GM18951 (cell line): Measurements from ENCODE around the gene PRR5.
"Not testable (repeated sequence)": the region's sequence is repeated elsewhere in the genome, so short reads cannot be mapped to it uniquely, and the experiment has no call there.

ENCODE experiments used
- POLR2A ChIP-seq: IDR thresholded peaks from 4 replicates; pipeline ENCODE4 v1.6.1; 2011; ENCODE audit warnings: mild to moderate bottlenecking; ENCODE audit not compliant: insufficient read length, insufficient read depth; ENCODE audit errors: extremely low read depth
- in situ Hi-C: fragments of 300-500 bp; cut with MboI; formaldehyde crosslinking; loops from one replicate; pipeline ENCODE4 v1.12.0; 2022; ENCODE audit warnings: low sequenced_read_pairs, mixed read lengths, inconsistent platforms; ENCODE audit not compliant: unreplicated experiment

Gene PRR5, protein sequence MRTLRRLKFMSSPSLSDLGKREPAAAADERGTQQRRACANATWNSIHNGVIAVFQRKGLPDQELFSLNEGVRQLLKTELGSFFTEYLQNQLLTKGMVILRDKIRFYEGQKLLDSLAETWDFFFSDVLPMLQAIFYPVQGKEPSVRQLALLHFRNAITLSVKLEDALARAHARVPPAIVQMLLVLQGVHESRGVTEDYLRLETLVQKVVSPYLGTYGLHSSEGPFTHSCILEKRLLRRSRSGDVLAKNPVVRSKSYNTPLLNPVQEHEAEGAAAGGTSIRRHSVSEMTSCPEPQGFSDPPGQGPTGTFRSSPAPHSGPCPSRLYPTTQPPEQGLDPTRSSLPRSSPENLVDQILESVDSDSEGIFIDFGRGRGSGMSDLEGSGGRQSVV

DNA sequence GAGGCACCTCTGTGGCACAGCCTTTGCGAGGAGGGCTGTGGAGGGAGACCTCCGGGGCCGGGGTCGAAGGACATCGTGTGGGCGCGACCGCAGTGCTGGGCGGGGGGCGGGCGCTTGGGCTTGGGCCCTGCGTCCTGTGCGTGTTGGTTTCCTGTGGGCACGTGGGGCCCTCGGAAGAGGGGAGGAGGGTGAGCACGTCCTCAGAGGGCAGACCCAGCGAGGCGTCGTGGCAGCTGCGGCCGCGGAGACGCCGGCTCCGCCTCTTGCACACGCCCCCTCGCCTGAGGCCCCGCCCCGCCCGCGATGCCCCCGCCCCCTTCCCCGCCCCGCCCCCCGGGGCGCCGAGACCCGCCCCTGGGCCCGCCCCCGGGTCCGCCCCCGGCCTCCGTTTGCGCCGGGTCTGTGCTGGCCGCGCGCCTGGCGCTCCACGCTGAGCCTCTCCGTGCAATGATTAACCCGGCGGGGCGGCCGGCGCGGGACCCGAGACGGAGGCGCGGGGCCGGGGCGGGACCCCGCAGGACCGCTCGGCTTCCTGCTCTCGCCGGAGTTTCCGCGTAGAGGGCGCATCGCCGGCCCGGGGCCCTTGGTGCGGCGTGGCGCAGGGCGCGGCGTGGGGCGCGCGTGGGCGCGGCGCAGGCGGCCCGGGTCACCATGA lies at the start of gene PRR5:
PRR5 (plus strand) TSS at position 381 of the 655 bp plus-strand sequence; CDS start at position 652, 271 bp downstream.
- TF ChIP-seq POLR2A = peak; percentile 45
- in situ Hi-C loops = no loop called here

DNA sequence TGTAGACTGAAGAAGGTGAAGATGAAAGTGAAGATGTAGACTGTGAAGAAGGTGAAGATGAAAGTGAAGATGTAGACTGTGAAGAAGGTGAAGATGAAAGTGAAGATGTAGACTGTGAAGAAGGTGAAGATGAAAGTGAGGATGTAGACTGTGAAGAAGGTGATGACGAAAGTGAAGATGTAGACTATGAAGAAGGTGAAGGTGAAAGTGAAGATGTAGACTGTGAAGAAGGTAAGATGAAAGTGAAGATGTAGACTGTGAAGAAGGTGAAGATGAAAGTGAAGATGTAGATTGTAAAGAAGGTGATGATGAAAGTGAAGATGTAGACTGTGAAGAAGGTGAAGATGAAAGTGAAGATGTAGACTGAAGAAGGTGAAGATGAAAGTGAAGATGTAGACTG lies 49.1 kb upstream of the PRR5 start:
- in situ Hi-C loops = not testable (repeated sequence)

DNA sequence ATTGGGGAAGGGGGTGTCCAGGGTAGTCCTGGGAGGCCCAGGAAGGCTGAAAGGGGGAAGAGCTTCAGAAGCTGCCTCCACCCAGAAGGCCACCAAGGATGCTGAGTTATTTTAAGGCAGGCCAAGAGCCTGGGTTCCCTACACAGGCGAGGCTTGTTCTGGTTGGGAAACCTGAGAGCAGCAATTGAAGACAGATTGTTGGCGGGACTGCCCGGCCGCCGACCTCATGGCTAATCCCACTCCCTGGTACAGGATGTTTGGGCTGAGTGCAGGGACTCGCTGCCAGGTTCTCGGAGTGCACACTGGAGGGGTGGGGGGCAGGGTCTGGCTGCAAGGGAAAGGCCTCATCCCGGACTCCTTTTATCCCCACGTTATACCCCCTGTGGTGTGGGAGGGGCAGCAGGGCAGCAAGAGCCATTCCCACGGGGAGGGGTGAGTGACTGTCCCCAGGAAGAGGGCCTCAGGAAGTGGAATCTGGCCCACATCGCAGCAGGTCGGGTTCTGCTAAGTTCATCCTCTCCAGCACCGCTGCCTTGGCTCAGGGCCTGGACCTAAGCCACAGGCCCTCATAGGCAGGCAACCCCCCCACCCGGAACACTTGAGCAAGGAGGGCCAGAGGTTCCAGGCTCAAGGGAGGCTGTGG lies 43.6 kb upstream of the PRR5 start:
- in situ Hi-C loops = no loop called here

DNA sequence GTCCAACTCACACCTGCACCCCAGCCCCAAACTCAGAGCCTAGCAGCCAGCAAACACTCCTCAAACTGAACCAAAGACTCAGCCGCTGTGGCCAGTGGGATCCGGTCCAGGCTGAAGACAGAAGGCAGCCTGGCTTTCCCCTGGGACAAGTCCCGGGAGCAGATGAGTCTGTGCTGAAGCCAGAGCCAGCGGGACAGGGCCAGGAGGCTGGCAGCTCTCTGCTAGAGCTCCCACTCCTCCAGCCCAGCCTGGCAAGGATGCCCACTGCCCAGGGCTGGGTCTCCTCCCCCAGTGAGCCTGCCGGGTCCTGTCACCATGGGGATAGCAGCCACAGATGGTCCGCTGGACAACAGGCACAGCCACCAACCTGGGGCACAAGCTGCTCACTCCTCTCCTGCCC lies 42.9 kb upstream of the PRR5 start:
- no peak for TF ChIP-seq POLR2A
- in situ Hi-C loops = no loop called here

More for the DNA sequence above, 43.6 kb upstream of the PRR5 start:
- TF ChIP-seq POLR2A = no peak

DNA sequence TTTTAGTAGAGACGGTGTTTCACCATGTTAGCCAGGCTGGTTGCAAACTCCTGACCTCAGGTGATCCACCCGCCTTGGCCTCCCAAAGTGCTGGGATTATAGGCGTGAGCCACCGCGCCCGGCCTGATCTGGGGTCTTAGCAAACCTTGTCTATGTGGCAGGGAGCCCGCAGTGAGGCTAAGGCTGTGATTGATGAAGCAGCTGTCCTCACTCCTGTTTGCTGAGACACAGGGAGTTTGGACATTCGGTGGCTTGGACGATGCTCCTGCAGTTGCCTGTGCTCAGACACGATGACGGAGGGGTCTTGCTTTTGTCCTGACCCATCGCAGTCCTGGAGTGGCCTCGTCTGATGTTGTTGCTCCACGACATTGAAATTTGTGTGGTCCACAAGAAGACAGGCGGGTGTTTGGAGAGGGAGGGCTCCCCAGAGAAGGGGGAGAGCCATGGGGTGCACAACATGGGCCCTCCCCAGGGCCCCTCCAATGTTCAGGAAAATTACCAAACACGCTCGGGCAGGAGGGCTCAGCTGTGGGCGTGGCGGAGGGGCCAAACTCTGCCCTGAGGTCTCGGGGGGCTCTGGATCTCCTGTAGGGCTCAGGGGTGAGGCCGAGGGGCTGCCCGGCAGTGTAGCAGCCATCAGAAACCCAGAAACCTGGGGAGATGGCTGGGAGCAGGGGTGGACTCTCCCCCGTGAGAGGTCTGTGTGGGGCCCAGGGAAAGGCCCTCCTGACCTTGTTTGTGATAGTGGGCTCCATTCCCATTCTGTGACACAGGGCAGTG lies 41.8 kb upstream of the PRR5 start:
- TF ChIP-seq POLR2A = no peak
- in situ Hi-C loops = no loop called here

DNA sequence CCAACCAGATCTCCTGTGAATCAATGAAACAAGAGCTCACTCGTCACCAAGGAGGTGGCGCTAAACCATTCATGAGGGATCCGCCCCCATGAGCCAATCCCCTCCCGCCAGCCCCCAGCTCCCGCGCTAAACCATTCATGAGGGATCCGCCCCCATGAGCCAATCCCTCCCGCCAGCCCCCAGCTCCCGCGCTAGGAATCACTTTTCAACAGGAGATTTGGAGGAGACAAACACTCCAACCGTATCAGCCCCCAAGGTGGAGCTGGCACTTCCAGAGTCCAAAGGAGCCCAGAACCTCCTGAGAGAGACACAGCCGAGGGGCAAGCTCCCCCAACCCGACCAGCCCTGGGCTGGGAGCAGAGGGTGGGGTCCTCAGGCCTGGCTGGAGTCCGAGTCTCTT lies 40.9 kb upstream of the PRR5 start:
- no peak for TF ChIP-seq POLR2A
- in situ Hi-C loops = no loop called here

DNA sequence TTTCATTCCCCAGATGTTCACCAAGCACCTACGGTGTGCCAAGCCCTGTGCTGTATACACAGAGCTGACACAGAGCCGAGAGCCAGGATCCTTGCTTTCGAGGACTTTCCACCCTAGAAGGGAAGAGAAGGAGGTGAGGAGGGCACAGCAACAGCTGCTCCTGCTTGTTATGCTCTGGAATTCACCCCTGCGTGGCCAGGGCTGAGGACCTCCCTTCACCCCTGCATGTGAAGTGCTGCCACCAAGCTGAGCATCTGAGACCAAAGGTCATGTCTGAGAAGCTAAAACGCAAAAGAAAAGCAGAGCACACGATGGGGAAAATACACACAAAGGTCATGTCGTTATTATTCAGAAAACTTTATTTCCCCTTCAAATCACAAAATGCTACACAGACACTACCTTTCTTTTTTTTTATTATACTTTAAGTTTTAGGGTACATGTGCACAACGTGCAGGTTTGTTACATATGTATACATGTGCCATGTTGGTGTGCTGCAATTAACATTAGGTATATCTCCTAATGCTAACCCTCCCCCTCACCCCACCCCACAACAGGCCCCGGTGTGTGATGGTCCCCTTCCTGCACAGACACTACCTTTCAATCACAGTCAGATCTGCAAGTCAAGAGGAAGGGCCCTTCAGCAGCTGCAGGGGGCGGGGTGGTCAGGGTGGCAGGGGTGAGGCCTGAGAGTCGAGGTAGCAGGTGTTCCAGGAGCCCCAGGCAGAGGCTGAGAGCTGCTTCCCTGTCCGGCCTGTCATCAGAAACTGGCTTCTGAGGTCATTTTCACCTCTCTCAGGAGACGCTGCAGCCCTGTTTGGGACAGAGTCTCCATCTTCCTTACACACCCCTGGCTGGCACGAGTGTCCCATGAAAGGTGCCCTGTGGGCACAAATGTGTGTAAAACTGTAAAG lies 40.1 kb upstream of the PRR5 start:
- in situ Hi-C loops = no loop called here
- TF ChIP-seq POLR2A = no peak

DNA sequence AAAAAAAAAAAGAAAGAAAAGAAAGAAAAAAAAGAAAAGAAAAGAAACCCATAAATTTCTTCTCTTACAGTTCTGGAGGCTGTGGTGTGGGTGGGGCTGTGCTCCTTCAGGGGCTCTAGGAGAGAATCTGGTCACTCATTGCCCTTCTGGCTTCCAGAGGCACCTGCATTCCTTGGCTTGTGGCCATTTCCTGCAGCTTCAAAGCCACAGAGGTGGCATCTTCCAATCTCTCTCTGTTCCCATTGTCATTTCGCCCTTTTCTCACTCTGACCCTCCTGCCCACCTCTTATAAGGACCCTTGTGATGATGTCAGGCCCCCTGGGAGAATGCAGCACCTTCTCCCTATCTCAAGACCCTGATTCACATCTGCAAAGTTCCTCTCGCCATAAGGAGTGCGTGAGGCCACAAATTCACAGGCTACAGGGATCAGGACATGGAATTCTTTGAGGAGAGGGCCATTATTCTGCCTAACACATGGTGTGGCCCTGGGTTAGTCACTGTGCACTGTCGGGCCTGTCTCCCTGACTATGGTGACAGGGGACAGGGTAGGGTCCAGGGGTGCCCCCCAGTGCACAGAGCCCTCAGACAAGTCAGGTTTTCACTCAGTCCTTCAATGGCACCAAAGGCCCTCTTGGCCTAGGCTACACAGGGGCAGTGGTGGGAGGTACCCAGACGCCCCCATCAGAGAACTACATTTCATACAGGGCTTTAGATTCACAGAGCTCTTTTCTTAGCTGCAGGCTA lies 38.6 kb upstream of the PRR5 start:
- TF ChIP-seq POLR2A = no peak
- in situ Hi-C loops = no loop called here

DNA sequence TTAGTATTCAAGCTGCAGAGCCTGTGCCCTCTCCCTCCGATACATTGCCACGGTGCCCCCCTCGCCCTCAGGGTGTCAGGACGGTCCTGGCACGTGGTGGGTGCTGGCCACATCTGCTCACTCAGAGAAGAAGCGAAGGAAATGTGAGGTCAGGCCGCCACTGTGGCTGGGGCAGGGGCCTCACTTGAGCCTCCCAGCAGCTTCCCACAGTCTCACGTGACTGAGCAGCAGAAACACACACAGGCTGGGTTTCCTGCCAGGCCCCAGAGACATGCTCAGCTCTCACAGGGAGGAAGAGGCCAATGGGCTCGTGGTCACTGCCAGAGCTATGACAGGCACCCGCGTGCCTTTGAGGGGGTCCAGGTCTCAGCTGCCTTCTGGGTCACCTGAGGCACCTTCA lies 37.9 kb upstream of the PRR5 start:
- in situ Hi-C loops = no loop called here
- TF ChIP-seq POLR2A = no peak

DNA sequence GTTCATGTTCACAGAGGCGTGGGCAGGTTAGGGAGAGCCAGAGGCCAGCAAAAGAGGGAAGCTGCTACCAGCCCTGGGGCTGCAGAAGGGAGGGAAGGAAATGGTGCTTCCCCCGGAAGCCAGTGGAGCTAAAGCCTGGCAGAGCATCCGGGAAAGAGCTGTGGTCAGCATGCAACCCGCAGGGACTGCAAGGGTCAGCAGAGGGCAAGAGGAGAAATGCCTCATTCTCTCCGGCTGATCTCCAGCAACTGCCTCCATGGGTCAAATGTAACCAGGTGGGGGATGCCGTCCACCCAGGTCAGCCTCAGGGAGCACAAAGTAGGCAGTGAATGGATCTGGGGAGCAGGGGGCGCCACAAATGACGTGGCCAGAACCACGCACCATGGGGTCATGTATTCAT lies 36.9 kb upstream of the PRR5 start:
- no peak for TF ChIP-seq POLR2A
- in situ Hi-C loops = no loop called here

DNA sequence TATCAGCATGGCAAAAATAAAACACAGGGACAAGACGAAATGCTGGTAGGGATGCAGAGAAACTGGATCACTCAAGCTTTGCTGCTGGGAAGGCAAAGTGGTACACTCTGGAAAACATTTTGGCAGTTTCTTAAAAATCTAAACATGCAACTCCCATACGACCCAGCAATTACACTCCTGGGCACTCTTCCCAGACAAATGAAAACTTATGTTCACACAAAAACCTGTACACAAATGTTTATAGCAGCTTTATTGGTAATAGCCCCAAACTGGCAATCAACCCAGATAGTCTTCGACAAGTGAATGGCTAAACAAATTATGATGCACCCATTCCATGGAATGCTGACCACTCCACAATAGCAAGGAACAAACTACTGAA lies 35.8 kb upstream of the PRR5 start:
- in situ Hi-C loops = no loop called here

DNA sequence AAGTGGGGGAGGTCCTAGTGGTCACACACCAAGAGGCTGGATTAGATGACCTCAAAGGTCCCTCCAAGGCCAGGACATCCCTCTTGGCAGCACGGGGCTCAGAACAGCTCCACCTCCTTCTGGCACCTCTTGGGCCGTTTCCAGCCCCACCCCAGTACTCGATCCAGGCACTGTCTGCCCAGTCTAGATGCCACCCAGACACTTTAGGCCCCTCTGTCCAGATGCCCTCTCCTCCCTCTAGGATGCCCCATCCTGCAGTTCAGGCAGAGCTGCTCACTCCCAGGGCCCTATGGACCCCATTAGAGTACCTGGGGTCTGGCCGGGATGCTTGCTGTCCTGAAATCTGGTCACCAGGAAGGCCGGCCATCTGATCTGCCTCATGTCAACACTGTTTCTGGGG lies 34.7 kb upstream of the PRR5 start:
- TF ChIP-seq POLR2A = no peak
- in situ Hi-C loops = no loop called here

More for the DNA sequence above, 35.8 kb upstream of the PRR5 start:
- TF ChIP-seq POLR2A = no peak
